Mammary epithelial cell (primary cell): ENCODE results near the gene TRAPPC3L.

Experiments
- CTCF ChIP-seq, 2 donors: IDR thresholded peaks in 1 of 2; conservative IDR thresholded peaks in 1 of 2; 2 replicates each; pipeline ENCODE4 v1.5.1; 2011 to 2012; ENCODE audit warnings: inconsistent platforms in 2 of 2, low read length in 2 of 2, mild to moderate bottlenecking in 2 of 2, control low read depth in 1 of 2, low read depth in 1 of 2; ENCODE audit not compliant: insufficient read depth in 1 of 2; ENCODE audit errors: extremely low read depth in 1 of 2
- EZH2 ChIP-seq: IDR thresholded peaks from 2 replicates; pipeline ENCODE4 v1.6.1; 2012; ENCODE audit warnings: low read length, inconsistent platforms, borderline replicate concordance

DNA sequence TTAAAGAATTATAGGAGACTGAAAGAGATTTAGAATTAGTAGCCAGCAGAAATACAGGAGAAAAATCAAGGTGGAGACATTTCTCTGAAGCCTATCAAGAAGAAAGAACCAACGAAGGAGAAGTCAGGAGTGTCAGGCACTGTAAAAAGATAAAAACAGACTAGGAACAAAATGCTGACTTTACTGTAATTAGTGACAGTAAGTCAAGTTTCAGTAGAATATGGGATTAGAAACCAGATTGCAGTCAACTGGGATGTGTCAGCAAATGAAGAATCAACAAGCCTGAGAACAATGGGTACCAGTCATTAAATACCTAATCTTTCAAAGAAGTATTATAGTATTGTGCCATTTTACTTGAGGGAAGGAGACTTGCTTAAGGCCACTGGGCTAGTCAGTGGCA, 62.7 kb downstream of the TRAPPC3L start:
- TF ChIP-seq CTCF (conservative IDR thresholded peaks at IDR 0.05 in 1 of 2, IDR thresholded peaks at IDR 0.05 in 1 of 2; ENCODE audit: extremely low read depth in 1 of 2, insufficient read depth in 1 of 2, low read depth in 1 of 2, low read length in 2 of 2) = no peak
- TF ChIP-seq EZH2 = no peak
